HG03159 (cell line): ENCODE data around the gene CST3.
"Not testable (repeated sequence)": the region's sequence is repeated elsewhere in the genome, so short reads cannot be mapped to it uniquely, and the experiment has no call there.

Experiments used
- ATAC-seq: cut with Tn5 transposase; IDR thresholded peaks from one replicate; pipeline ENCODE4 v1.9.1; 2021; ENCODE audit warnings: mild to moderate bottlenecking, moderate library complexity; ENCODE audit not compliant: unreplicated experiment

Gene CST3

DNA sequence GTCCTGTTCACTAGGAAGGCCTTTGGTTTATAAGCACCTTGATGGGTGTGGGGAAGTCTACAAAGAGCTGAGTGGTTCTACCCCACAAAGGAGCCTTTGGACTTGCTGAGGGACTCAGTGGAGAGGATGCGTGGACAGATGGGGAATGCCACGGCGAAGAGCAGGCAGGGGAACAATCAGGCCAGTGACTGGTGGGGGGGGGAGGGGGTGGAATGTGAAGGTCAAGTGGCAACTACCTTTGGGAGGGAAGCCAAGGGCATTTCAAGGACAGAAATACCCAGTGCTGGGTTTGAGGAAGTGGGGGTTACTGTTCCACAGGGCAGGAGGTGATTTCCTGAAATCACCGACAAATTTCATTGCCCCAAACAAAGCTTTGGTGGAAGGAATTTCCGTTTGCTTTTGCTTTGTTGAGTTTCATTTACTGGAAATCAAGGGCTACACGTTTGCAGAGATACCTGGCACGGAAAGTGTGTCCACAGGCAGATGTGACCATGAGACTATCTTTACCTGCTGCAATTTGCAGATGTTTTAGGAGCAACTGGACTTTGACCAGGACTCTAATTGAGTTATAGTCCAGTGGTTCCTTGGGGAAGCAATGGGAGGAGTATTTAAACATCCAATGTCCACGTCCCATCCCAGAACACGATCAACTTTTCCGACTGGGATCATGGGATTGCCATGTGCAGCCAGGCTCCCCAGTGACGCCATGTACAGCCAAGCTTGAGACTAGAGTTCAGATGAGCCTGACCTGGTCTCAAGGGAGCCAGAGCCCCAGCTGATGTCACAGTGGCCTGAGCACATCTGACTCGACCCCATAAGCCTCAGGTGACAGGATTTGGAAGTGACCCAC lies 8.0 kb downstream of the CST3 start:
- ATAC-seq, result no peak

DNA sequence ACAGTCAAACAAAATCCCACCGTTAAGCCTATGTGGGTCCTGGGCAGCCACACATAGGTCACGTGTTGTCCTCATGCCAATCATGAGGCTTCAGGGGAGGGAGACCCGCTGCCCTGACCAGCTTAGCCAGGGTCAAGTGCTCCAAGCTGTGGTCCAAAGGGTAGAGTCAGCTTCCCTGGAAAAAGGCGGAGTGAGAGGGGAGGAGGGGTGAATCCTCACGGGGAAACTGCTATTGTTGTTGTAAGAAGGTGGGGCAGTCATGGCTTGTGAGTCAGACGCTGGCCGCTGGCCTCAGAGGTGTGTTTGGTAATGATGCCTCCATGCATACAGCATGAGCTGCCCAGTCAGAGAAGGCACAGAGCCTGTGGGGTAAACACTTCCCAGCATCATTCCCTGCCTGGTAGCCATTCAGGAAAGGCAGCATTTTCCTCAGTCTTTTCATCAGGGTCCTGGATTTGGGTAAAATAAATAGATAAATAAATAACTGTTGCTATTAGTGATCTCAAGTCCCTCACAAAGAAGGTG lies 8.7 kb downstream of the CST3 start:
- no peak for ATAC-seq

DNA sequence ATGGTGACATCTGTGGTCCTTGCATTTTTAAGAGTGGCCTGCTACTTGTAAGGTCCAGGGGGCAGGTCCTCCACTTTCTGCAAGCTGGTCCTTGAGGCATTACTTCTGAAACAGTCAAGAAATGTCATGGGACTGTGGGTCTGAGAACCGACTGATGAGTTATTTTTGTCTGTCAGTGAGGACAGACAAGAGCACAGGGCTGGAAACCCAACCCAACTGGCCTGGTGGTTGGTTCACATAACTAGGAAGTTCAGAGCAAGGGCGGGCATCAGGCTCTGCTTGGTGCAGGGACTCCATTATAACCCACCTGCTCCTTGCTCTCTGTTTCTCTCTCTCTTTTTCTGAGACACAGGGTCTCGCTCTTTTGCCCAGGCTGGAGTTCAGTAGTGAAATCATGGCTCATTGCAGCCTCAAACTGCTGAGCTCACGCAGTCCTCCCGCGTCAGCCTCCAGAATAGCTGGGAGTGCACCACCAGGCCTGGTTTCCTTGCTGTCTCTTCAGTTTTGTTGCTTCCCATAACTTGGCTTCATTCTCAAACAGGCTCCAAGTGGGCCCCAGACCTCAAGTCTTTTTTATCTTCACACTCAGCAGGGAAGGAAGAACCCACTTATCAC lies 9.2 kb downstream of the CST3 start:
- ATAC-seq, result no peak

DNA sequence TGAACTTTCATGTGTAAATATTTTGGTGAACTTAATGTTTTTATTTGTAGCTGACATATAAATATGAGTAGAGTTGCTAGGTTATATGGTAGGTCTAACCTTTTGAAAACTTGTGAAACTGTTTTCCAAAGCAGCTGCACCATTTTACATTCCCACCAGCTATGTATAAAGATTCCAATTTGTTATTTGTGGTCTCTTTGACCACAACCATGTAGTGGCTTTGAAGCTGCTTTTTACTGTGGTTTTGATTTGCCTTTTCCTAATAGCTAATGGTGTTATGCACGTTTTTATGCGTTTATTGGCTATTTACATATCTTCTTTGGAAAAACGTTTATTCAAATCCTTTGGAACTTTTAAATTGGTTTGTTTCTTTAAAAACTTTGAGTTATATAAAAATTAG lies 10.3 kb downstream of the CST3 start:
- no peak for ATAC-seq

DNA sequence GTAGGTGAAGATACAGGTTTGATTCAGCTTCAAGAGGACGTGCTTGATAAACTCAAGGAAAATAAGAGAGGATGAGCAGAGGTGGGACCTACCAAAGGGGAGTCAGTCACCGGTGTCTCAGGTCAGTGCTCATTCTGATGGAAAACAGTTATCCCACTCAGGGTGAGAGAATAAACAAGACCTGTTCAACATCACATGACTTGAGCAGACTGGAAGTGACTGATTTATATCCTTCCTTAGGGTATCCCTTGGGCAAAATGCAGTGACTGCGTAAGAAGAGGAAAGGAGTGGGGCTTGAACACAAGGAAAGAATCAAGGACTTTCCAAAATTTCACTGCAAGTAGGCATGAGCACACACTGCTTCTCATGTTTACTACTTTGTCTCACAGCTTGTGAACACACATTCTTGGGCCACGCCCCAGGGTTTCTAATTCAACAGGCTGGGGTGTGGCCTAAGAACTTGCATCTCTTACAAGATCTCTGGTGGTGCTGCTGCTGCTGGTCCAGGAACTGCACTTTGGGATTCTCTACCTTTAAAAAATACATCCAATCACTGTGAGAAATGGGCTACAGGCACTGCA lies 11.6 kb downstream of the CST3 start:
- ATAC-seq, result no peak

DNA sequence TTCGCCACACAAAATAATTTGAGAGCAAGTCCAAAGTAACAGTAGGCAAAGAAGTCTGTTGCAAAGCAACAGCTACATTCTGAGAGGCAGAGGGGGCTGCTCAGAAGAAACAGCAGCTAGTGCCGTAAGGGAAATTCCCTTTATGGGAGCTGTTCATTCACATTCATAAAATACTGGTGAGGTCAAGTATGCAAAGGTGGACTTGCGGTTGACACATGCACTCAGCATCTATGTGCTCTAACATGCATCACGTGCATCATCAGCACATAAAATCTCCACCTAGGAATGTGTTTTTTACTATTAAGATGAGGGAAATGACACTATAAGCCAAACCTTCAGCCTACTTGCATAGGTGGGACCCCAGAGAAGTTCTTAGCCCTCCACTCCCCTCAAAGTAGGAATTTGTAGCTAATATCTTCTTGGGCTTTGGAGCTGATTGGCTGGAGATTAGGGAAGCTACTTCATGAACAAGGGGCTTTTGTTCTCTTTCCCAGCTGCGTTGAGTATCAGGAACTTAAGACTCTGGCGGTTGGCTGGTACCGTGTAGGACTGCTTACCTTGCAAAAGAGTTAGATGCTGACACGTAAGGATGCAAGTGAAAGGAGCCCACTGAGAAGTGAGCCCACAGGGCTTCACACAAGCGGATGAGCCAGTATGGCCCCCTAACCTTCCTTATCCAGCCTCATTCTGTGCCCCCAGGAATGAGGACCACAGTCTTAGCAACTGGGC lies 12.4 kb downstream of the CST3 start:
- ATAC-seq, result no peak

DNA sequence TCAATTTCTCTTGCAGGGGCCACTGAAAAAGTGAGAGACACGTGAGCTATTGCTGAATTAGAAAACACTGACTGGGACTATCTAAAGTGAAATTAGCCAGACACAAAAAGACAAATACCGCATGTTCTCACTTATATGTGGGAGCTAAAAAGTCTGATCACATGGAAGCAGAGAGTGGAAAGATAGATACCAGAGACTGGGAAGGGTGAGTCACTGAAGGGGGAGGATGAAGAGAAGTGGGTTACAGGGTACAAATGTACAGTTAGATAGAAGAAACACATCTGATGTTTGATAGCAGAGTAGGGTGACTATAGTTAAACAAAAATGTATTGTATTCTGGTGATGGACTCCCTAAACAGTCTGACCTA lies 13.4 kb downstream of the CST3 start:
- ATAC-seq, result no peak

DNA sequence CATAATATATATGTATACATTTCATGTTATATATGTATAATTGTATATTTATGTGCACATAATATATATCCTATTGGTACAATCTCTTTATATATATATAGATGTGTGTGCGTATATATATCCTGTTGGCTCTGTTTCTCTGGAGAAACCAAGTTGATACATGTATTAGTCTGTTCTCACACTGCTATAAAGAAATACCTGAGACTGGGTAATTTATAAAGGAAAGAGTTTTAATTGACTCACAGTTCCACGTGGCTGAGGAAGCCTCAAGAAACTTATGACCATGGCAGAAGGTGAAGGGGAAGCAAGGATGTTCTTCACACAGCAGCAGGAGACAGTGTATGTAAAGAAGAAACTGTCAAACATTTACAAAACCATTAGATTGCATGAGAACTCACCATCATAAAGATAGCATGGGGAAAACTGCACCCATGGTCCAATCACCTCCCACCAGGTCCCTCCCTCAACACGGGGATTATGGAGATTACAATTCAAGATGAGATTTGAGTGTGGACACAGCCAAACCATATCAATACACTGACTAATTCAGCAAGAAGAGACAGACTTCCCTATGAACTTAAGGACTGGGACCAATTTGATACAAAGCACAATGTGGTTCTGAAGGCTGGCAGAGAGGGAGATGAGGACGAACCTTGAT lies 14.0 kb downstream of the CST3 start:
- ATAC-seq, result no peak

DNA sequence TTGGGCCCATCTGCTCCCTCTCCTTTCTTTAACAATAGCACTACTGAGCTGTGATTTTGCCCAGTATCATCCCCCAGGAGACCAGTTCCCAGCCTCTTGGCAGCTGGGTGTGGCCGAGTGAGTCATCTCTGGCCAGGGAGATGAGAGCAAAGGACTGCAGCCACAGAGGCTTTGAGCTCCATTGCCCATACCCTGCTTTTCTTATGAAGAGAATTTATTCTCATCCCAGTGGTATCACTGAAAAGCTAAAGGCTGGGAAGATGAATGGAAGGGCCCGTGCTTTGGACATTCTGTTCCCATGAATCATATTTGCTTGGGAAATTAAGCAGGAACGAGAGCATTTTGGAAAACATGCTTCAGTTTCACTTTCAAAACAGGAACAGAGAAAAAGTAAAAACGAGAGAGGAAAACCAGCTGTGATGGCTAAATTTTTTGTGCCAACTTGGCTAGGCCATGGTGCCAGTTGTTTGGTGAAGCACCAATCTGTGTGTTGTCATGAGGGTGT lies 14.9 kb downstream of the CST3 start:
- peak; percentile 81 for ATAC-seq

DNA sequence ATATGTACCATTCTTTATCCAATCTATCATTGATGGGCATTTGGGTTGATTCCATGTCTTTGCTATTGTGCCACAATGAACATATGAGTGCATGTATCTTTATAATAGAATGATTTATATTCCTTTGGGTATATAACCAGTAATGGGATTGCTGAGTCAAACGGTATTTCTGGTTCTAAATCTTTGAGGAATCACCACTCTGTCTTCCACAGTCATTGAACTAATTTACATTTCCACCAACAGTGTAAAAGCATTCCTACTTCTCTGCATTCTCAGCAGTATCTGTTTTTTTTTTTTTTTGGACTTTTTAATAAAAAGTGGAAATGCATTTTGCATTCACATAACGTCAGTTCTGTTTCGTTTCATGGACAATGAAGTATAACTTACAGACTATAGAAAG lies 15.4 kb downstream of the CST3 start:
- not testable (repeated sequence) for ATAC-seq

DNA sequence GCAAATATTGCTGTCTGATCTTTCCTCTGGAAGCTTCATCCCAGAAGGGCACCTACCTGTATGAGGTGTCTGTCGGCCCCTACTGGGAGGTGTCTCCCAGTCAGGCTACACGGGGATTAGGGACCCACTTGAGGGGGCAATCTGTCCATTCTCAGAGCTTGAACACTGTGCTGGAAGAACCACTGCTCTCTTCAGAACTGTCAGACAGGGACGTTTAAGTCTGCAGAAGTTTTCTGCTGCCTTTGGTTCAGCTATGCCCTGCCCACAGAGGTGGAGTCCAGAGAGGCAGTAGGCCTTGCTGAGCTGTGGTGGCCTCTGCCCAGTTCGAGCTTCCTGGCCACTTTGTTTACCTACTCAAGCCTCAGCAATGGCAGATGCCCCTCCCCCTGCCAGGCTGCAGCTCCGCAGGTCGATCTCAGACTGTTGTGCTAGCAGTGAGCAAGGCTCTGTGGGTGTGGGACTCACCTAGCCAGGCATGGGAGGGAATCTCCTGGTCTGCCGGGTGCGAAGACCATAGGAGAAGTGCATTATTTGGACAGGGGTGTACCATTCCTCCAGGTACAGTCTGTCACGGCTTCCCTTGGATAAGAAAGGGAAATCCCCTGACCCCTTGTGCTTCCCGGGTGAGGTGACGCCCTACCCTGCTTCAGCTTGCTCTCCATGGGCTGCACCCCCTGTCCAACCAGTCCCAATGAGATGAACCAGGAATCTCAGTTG lies 16.9 kb downstream of the CST3 start:
- not testable (repeated sequence) for ATAC-seq

DNA sequence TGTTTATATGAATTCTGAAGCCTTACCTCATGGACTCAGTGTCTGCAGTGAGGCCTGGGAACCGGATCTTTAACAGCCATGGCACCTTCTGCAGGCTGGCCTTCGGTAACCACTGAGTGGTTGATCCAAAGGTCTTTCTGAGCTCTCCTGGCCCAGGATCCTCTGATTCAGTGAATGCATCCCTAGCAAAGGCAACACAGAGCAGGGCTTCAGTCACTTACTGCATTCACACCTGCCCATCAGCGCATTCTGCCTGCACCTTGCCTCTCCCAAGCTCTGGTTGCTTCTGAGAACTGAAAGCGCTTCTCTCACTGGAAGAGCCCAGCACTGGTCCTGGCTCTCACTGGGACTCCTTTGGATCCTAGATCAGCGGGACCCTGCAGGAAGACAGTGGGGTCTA lies 23.6 kb downstream of the CST3 start:
- no peak for ATAC-seq

DNA sequence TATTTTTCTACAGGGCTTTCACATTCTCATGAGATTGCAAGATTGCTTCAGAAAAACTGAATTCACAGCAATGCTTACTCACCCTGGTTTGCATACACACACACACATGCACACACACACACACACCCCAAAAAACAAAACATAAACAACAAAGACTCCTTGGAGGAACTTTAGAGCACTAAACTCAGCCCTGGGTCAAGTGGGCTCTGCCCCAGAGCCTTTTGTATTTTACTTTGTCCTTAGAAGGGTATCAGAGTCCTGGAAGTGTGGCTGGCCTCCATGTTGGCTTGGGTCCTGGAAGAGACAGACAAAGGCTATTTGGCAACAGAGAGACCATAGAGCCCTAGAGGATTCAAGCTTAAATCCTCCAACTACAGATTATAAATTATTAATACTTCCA lies 24.1 kb downstream of the CST3 start:
- no peak for ATAC-seq

DNA sequence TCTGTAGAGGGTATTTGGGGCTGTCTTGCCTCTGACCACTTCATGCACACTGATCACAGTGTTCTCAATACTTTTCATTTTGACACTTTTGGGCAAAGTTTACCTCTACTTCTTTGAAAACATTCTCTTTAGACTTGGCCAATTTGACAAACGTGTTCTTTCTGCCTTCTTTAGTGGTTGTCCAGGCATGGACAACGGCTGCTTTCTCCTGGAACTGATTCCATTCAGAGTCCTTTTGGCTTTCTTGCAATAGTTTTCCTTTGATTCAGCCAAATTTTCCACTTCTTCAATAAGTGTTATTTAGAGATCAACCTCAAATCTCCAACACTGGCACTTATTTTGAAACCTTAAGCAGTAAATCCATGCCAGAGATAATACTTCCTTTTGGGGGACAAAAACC lies 25.4 kb downstream of the CST3 start:
- no peak for ATAC-seq

DNA sequence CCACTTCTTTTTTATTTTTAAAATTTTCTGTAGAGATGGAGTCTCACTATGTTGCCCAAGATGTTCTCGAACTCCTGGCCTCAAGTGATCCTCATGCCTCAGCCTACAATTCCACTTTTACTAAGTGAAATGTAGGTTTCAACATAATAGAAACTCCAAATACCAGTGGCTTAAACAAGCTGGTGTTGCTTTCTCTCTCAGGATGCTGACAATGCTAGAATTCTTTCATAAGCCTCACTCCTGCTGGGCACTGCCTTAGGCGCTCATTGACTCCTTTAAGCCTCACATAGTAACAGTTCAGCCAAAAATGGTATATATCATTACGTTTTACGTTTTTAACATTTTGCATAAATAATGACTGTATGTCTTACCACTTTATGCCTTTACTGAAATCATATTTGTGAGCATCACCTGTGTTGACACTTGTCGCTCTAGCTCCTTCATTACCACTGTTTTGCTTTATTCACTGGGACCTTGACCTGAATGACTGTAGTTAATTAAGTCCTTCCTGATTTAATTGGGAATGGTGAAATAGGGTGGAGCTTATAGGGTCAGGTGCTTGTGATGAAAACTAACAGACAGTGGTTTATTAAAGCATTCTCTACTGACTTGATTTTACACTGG lies 28.2 kb downstream of the CST3 start:
- no peak for ATAC-seq

DNA sequence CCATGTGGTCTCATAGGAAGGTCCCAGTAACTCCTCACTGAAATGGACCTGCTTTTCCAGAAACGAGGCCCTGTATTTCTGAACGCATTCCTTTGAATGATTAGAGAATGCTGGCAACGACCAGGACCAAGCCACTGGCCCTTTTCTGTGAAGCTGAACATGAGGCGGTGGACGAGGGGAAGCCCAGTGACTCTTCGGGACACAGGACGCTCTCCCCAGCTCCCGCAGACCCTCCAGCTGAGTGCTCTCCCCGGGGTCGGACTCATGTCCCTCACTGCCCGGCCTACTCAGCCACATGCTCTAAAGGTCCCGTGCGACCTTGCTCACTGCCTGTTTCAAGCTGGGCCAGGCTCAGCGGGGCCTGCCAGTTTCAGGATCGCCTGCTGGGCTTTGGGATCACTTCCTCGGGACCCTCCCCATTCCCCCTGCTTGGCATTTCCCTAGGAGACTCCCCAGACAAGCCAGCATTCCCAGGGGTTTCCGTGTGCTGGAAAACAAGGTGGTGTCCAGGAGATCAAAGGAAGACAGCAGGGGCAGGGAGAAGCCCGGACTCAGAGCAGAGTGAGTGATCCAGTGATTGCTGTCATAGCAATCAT lies 29.4 kb downstream of the CST3 start:
- no peak for ATAC-seq

DNA sequence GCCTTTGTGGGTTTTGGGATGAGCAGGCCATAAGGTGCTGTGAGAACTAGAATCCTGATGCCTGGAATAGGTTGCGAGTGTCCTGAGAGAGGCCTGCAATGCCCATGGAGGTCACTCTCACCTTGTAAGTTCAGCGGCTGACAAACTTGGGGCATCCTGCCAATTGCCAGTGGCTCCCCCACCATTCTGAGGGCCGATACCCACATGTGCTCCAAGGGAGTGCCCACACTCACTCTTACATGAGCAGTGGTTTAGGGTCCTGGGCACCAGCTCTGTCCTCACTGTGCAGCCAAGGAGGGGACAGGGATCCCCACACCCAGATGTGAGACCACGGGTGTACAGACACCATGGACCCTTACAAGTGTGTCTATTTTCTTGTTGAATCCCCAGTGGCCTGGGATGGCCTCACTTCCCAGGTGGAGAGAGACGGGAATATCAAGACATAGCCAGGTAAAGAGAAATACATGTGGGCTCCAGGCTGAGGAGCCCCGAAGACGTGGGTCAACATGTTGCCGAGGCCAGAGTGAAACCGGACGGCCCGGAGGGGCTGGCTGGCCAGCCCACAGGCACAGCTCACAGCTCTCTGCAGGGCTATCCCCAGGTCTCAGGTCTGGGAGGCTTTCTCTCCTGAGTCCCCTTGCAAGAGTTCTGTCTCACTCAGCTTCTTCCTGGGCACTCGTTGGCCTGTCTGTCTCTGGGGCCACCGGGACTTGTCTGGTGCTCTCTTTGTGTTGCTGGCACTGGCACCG lies 30.1 kb downstream of the CST3 start:
- ATAC-seq, result no peak

DNA sequence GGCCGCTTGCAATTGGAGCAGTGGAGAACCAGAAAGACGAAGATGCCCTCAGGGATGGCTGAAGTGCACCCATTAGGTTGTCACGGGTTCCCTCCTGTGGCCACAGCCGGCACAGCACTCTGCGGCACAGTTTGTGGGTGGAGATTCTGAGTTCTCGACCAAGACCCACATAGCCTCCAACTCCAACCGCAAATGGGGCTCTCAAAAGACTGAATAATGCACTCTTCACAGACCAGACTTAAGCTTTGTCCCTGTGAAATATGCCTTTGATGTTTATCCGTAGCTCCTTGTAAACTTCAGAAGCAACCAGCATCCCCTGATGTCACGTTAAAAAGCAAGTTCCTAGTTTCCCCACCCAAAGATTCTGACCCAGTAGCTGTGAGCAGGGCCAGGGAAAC lies 31.1 kb downstream of the CST3 start:
- peak; percentile 96 for ATAC-seq
